ENCODE measurements around the gene BRMS1. TPM values are rescaled to one million over a fixed set of nuclear protein-coding genes. Genes with fewer than 3 reads are reported as not detected.

The BRMS1 gene
- total RNA-seq, 1 experiment from 2014 or later: 80.5 TPM

DNA sequence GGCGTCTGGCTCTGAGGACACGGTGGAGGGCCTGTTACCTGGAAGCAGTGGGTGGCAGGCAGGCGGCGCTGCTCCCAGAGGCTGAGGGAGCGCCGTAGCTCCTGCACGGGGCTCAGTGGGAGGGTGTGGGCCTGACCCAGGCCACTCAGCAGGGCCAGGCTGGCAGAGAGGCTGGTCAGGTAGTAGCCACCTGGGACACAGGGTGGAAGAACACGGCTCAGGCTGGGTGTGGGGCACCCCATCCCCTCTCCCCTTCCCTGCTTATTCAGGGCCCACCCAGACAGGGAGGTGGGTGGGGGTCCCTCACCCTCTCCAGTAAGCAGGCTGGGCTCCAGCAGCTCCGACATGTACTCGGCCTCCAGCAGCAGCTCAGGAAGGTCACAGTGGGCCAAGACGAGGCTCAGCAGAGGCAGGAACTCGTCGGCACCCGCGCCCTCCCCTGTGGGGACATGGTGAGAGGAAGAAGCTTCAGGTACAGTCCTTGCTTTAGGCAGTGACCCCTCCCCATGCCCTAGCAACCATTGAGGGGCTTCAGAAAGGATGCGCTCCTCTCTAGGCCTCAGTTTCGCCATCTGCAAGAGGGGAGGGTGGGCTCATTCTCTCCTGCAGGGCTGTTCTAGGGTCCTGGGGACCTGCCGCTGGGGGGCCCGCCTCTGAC is 11.6 kb downstream of the BRMS1 start:
- no peaks in the 10 kb centered on the region for H3K27me3 ChIP-seq (ENCODE audit: control insufficient read depth, insufficient read depth, low read length)
- ChIA-PET CTCF (interaction anchor here (0.6 kb wide), 2 partner anchors 12 to 33 kb away, joined by 3 to 5 read pairs; no protein-coding TSS in a partner anchor), POLR2A (no interaction called here)
- no peaks in the 10 kb centered on the region for H3K9me3 ChIP-seq (ENCODE audit: control insufficient read depth, insufficient read depth, low read depth, low read length)
- BruUV-seq (replicated peaks): no TSS peak
- H3K36me3 ChIP-seq (ENCODE audit: control insufficient read depth, insufficient read depth, low read length): no peaks in the 10 kb centered on the region
- ATAC-seq: no peak
- TF ChIP-seq SIN3A (IDR thresholded peaks at IDR 0.05; ENCODE audit: borderline replicate concordance, insufficient read depth, low read depth, low read length): no peak
- TF ChIP-seq TCF7L2 (IDR thresholded peaks at IDR 0.05; ENCODE audit: low read depth, low read length): no peak
- TF ChIP-seq, protein P1, sequence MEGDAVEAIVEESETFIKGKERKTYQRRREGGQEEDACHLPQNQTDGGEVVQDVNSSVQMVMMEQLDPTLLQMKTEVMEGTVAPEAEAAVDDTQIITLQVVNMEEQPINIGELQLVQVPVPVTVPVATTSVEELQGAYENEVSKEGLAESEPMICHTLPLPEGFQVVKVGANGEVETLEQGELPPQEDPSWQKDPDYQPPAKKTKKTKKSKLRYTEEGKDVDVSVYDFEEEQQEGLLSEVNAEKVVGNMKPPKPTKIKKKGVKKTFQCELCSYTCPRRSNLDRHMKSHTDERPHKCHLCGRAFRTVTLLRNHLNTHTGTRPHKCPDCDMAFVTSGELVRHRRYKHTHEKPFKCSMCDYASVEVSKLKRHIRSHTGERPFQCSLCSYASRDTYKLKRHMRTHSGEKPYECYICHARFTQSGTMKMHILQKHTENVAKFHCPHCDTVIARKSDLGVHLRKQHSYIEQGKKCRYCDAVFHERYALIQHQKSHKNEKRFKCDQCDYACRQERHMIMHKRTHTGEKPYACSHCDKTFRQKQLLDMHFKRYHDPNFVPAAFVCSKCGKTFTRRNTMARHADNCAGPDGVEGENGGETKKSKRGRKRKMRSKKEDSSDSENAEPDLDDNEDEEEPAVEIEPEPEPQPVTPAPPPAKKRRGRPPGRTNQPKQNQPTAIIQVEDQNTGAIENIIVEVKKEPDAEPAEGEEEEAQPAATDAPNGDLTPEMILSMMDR (IDR thresholded peaks at IDR 0.05): no peak
- TF ChIP-seq POLR2AphosphoS5 (IDR thresholded peaks at IDR 0.05; ENCODE audit: low read depth, low read length): no peak
- TF ChIP-seq, protein P2, sequence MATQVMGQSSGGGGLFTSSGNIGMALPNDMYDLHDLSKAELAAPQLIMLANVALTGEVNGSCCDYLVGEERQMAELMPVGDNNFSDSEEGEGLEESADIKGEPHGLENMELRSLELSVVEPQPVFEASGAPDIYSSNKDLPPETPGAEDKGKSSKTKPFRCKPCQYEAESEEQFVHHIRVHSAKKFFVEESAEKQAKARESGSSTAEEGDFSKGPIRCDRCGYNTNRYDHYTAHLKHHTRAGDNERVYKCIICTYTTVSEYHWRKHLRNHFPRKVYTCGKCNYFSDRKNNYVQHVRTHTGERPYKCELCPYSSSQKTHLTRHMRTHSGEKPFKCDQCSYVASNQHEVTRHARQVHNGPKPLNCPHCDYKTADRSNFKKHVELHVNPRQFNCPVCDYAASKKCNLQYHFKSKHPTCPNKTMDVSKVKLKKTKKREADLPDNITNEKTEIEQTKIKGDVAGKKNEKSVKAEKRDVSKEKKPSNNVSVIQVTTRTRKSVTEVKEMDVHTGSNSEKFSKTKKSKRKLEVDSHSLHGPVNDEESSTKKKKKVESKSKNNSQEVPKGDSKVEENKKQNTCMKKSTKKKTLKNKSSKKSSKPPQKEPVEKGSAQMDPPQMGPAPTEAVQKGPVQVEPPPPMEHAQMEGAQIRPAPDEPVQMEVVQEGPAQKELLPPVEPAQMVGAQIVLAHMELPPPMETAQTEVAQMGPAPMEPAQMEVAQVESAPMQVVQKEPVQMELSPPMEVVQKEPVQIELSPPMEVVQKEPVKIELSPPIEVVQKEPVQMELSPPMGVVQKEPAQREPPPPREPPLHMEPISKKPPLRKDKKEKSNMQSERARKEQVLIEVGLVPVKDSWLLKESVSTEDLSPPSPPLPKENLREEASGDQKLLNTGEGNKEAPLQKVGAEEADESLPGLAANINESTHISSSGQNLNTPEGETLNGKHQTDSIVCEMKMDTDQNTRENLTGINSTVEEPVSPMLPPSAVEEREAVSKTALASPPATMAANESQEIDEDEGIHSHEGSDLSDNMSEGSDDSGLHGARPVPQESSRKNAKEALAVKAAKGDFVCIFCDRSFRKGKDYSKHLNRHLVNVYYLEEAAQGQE (IDR thresholded peaks at IDR 0.05; ENCODE audit: insufficient read depth in 1 of 2, low read depth in 2 of 2, low read length in 1 of 2): no peak
- H3K4me1 ChIP-seq (ENCODE audit: control insufficient read depth, insufficient read depth, low read length): peaks cover 37% of the 10 kb centered on the region
- H3K27ac ChIP-seq (ENCODE audit: low read length): no peak overlapping the region
- in situ Hi-C loops (cut with HindIII; ENCODE audit: low pct_unique_long_range_greater_than_20kb, low sequenced_read_pairs) (no loop called here), intact Hi-C loops (cut with micrococcal nuclease; ENCODE audit: unreplicated experiment) (no loop called here)
- no peak for DNase-seq (ENCODE audit: low read depth, low spot score)
- H3K4me3 ChIP-seq (ENCODE audit: low read depth in 2 of 2, low read length in 2 of 2): no peak overlapping the region

DNA sequence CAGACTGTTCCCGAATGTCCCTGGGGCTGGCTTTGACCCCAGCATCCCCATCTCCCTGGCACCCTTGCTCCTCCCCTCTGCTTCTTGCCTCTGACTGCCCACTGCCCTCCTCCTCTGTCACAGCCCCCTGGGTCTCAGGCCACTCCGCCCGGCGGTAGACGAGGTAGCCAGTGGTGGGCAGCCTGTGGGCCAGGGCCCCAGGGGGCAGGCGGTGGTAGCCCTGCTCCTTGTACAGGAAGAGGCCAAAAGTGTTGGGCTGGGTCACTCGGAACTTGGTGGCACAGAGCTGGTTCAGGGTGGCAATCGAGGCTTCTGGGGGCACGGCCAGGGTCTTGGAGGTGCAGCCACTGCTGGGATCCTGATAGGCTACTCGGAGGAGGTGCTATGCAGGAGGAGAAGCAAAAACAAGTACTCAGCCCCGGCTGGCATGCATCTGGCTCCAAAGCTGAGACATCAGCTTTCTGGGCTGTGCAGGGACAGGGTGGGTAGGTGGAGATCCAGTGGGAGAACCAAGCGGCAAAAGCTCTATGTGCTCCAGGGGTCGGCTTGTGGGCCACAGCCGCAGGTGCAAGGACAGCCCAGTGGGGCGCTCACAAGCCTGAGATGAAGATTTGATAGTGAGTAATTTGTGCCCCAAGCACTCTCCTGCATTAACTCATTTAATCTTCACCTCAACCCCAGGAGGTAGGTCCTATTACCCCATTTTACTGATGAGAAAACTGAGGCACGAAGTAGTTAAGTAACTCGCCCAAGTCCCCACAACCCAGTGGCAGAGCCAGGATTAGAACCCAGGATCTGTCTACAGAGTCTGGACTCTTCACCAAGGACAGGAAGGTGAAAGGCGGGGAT is 12.3 kb downstream of the BRMS1 start:
- CTCF ChIA-PET: interaction anchor here (0.6 to 1.6 kb wide), 2 partner anchors 20 to 32 kb away, joined by 3 to 6 read pairs; no protein-coding TSS in a partner anchor
- peaks cover 29% of the 10 kb centered on the region for H3K4me1 ChIP-seq (ENCODE audit: control insufficient read depth, insufficient read depth, low read length)
- intact Hi-C loops (cut with micrococcal nuclease; ENCODE audit: unreplicated experiment): no loop called here
- H3K36me3 ChIP-seq (ENCODE audit: control insufficient read depth, insufficient read depth, low read length): no peaks in the 10 kb centered on the region
- H3K9me3 ChIP-seq (ENCODE audit: control insufficient read depth, insufficient read depth, low read depth, low read length): no peaks in the 10 kb centered on the region
- H3K27ac ChIP-seq (ENCODE audit: low read length): no peak overlapping the region
- DNase-seq (ENCODE audit: low read depth, low spot score) (no peak), ATAC-seq (no peak)
- no peak overlapping the region for H3K4me3 ChIP-seq (ENCODE audit: low read depth in 2 of 2, low read length in 2 of 2)
- H3K27me3 ChIP-seq (ENCODE audit: control insufficient read depth, insufficient read depth, low read length): no peaks in the 10 kb centered on the region
- in situ Hi-C loops (cut with HindIII; ENCODE audit: low pct_unique_long_range_greater_than_20kb, low sequenced_read_pairs): no loop called here
- no peak for TF ChIP-seq SIN3A (IDR thresholded peaks at IDR 0.05; ENCODE audit: borderline replicate concordance, insufficient read depth, low read depth, low read length)
- TF ChIP-seq, protein P2 (IDR thresholded peaks at IDR 0.05; ENCODE audit: insufficient read depth in 1 of 2, low read depth in 2 of 2, low read length in 1 of 2): no peak
- TF ChIP-seq, protein P1 (IDR thresholded peaks at IDR 0.05): no peak
- no peak for TF ChIP-seq POLR2AphosphoS5 (IDR thresholded peaks at IDR 0.05; ENCODE audit: low read depth, low read length)
- no peak for TF ChIP-seq TCF7L2 (IDR thresholded peaks at IDR 0.05; ENCODE audit: low read depth, low read length)
- no TSS peak for BruUV-seq (replicated peaks)
- POLR2A ChIA-PET: no interaction called here
